H1 (cell line): ENCODE data around the gene BRIP1. TPM values are rescaled to one million over a fixed set of nuclear protein-coding genes. Genes with fewer than 3 reads are reported as not detected.
A peak's percentile ranks its signal among the peaks of the same experiment; 100 is the strongest.

Experiments
- CTCF ChIA-PET: fragments of 300-600 bp; sonication (Branson Sonifier 250); formaldehyde crosslinking; loops from one replicate; lab custom pipeline; 2021; ENCODE audit not compliant: partially characterized antibody; lab: Charles Lee
- POLR2A ChIA-PET: fragments of 300-600 bp; sonication (Branson Sonifier 250); formaldehyde crosslinking; loops from one replicate; lab custom pipeline; 2021; ENCODE audit warnings: inconsistent platforms; ENCODE audit not compliant: partially characterized antibody; lab: Charles Lee
- DNase-seq, 2 experiments: peaks; one replicate each; pipeline versions ENCODE4 v3.0.0 to v3.0.0-alpha.2; 2010 to 2022; ENCODE audit warnings: low spot score in 2 of 2, low read depth in 1 of 2, mixed read lengths in 1 of 2
- FAIRE-seq: peaks from 2 replicates; lab custom pipeline; 2011; peaks lifted over from hg19 to GRCh38; lab: Jason Lieb, UNC
- H2AFZ ChIP-seq: 2 replicates; pipeline ENCODE4 v1.8.1; 2012; ENCODE audit warnings: low read length, inconsistent platforms
- H2AK5ac ChIP-seq: 2 replicates; pipeline ENCODE4 v1.6.1; 2013; ENCODE audit warnings: low read depth, low read length
- H2BK120ac ChIP-seq: replicated peaks from 2 replicates; pipeline ENCODE3; 2013; ENCODE audit warnings: low read depth, low read length, inconsistent platforms
- H2BK12ac ChIP-seq: 2 replicates; pipeline ENCODE4 v1.6.1; 2013; ENCODE audit warnings: low read depth, low read length
- H2BK15ac ChIP-seq: 2 replicates; pipeline ENCODE4 v1.6.1; 2013; ENCODE audit warnings: low read length
- H2BK20ac ChIP-seq: 2 replicates; pipeline ENCODE4 v1.6.1; 2013; ENCODE audit warnings: low read length
- H2BK5ac ChIP-seq: 2 replicates; pipeline ENCODE4 v1.6.1; 2013; ENCODE audit warnings: low read depth, low read length
- H3K14ac ChIP-seq: 2 replicates; pipeline ENCODE4 v1.6.1; 2013; ENCODE audit warnings: inconsistent platforms; ENCODE audit not compliant: insufficient read length
- H3K18ac ChIP-seq: 2 replicates; pipeline ENCODE4 v1.6.1; 2013; ENCODE audit warnings: low read length; ENCODE audit errors: extremely low read depth
- H3K23ac ChIP-seq: 2 replicates; pipeline ENCODE4 v1.6.1; 2013; ENCODE audit warnings: inconsistent platforms; ENCODE audit not compliant: insufficient read length
- H3K23me2 ChIP-seq: 2 replicates; pipeline ENCODE4 v1.6.1; 2013; ENCODE audit warnings: low read depth, low read length
- H3K27ac ChIP-seq: 2 replicates; pipeline ENCODE4 v1.6.1; 2011; ENCODE audit warnings: low read depth, low read length, inconsistent platforms
- H3K27me3 ChIP-seq, 4 experiments: replicated peaks in 1 of 4; 1 replicate in 1 of 4; 2 replicates in 3 of 4; pipeline versions ENCODE4 v1.6.1 to v1.8.1; 2011 to 2013; ENCODE audit warnings: low read length in 3 of 4, mild to moderate bottlenecking in 3 of 4, inconsistent platforms in 2 of 4, mixed read lengths in 2 of 4, moderate library complexity in 1 of 4; ENCODE audit not compliant: control insufficient read depth in 3 of 4, insufficient read depth in 3 of 4; ENCODE audit errors: extremely low read depth in 1 of 4
- H3K36me3 ChIP-seq, 4 experiments: 2 replicates each; pipeline versions ENCODE4 v1.6.1 to v1.8.1; 2011 to 2013; ENCODE audit warnings: mild to moderate bottlenecking in 4 of 4, low read length in 3 of 4, moderate library complexity in 2 of 4, control low read depth in 1 of 4, inconsistent platforms in 1 of 4; ENCODE audit not compliant: insufficient read depth in 4 of 4, control insufficient read depth in 2 of 4
- H3K4ac ChIP-seq: replicated peaks from 2 replicates; pipeline ENCODE3; 2013; ENCODE audit warnings: low read length, low read depth, mixed read lengths, inconsistent platforms; ENCODE audit not compliant: insufficient read length
- H3K4me1 ChIP-seq, 4 experiments: replicated peaks in 1 of 4; 1 replicate in 1 of 4; 2 replicates in 3 of 4; pipeline versions ENCODE4 v1.6.1 to v1.8.1; 2011 to 2013; ENCODE audit warnings: low read length in 3 of 4, inconsistent platforms in 2 of 4, mixed read lengths in 1 of 4; ENCODE audit not compliant: insufficient read depth in 4 of 4, control insufficient read depth in 3 of 4
- H3K4me2 ChIP-seq, 2 experiments: 2 replicates each; pipeline versions ENCODE4 v1.6.1 to v1.8.1; 2011 to 2013; ENCODE audit warnings: low read depth in 2 of 2, low read length in 2 of 2, control low read depth in 1 of 2, inconsistent platforms in 1 of 2, mild to moderate bottlenecking in 1 of 2; ENCODE audit not compliant: insufficient read depth in 1 of 2
- H3K4me3 ChIP-seq, 4 experiments: fragments of 200-600, 300-600 bp in 1 of 4; sonication (generic), shearing (Covaris generic), sonication (Bioruptor Twin) in 1 of 4; 2 replicates each; pipeline versions ENCODE4 v1.5.1 to v1.8.1; 2011 to 2016; ENCODE audit warnings: low read length in 4 of 4, low read depth in 3 of 4, control low read depth in 2 of 4, inconsistent platforms in 2 of 4, mild to moderate bottlenecking in 2 of 4, mixed read lengths in 1 of 4, moderate library complexity in 1 of 4; ENCODE audit not compliant: insufficient read depth in 2 of 4; ENCODE audit errors: extremely low read depth in 1 of 4
- H3K56ac ChIP-seq: replicated peaks from 2 replicates; pipeline ENCODE3; 2013; ENCODE audit warnings: low read depth, mild to moderate bottlenecking, mixed read lengths, low read length, inconsistent platforms; ENCODE audit not compliant: insufficient read length
- H3K79me1 ChIP-seq: 2 replicates; pipeline ENCODE4 v1.6.1; 2013; ENCODE audit warnings: low read depth, low read length, control low read depth
- H3K79me2 ChIP-seq, 2 experiments: 2 replicates each; pipeline versions ENCODE4 v1.6.1 to v1.8.1; 2012 to 2013; ENCODE audit warnings: low read length in 2 of 2, mild to moderate bottlenecking in 2 of 2, inconsistent platforms in 1 of 2; ENCODE audit not compliant: insufficient read depth in 2 of 2, control insufficient read depth in 1 of 2
- H3K9ac ChIP-seq, 4 experiments: replicated peaks in 1 of 4; 1 replicate in 1 of 4; 2 replicates in 3 of 4; pipeline versions ENCODE4 v1.6.1 to v1.8.1; 2011 to 2013; ENCODE audit warnings: low read depth in 3 of 4, low read length in 3 of 4, control low read depth in 2 of 4, mild to moderate bottlenecking in 2 of 4, moderate library complexity in 2 of 4, inconsistent platforms in 1 of 4; ENCODE audit errors: extremely low read depth in 1 of 4
- H3K9me3 ChIP-seq, 2 experiments: 2 replicates each; pipeline versions ENCODE4 v1.6.1 to v1.8.1; 2012 to 2013; ENCODE audit warnings: mild to moderate bottlenecking in 2 of 2, moderate library complexity in 2 of 2, control low read depth in 1 of 2, inconsistent platforms in 1 of 2, low read depth in 1 of 2, low read length in 1 of 2, mixed read lengths in 1 of 2; ENCODE audit not compliant: insufficient read depth in 2 of 2
- H4K20me1 ChIP-seq, 2 experiments: replicated peaks in 1 of 2; 2 replicates each; pipeline versions ENCODE3 to v1.8.1; 2011 to 2013; ENCODE audit warnings: inconsistent platforms in 2 of 2, low read length in 2 of 2, mild to moderate bottlenecking in 1 of 2; ENCODE audit not compliant: insufficient read depth in 2 of 2, control insufficient read depth in 1 of 2
- H4K5ac ChIP-seq: 2 replicates; pipeline ENCODE4 v1.6.1; 2013; ENCODE audit warnings: low read length, low read depth, mixed read lengths, inconsistent platforms; ENCODE audit not compliant: insufficient read length
- H4K8ac ChIP-seq: 2 replicates; pipeline ENCODE4 v1.8.0; 2013; ENCODE audit warnings: mild to moderate bottlenecking, moderate library complexity, low read length, inconsistent platforms; ENCODE audit not compliant: insufficient read depth; ENCODE audit errors: extremely low read depth
- H4K91ac ChIP-seq: replicated peaks from 2 replicates; pipeline ENCODE3; 2013; ENCODE audit warnings: low read length, mixed read lengths, inconsistent platforms; ENCODE audit not compliant: insufficient read length
- EZH2 ChIP-seq: fragments of 200-600 bp; sonication (generic); IDR thresholded peaks from 2 replicates; pipeline ENCODE4 v1.7.1; 2012; ENCODE audit warnings: low read depth, mild to moderate bottlenecking, moderate library complexity, low read length, inconsistent platforms; ENCODE audit not compliant: severe bottlenecking
- KDM1A ChIP-seq: fragments of 200-600, 300-600 bp; sonication (generic); IDR thresholded peaks from 2 replicates; pipeline ENCODE4 v1.7.1; 2016; ENCODE audit warnings: mild to moderate bottlenecking, low read length, borderline replicate concordance
- WGBS, 2 experiments: shearing (Covaris generic) in 1 of 2; methylation state at CpG; one replicate each; pipeline versions ENCODE4 v1.1.6 to v1.1.7; 2013 to 2015; ENCODE audit warnings: low lambda C conversion rate in 2 of 2, mixed read lengths in 2 of 2, inconsistent platforms in 1 of 2, low coverage in 1 of 2, missing lambda C conversion rate in 1 of 2; ENCODE audit not compliant: insufficient replicate concordance in 2 of 2, insufficient coverage in 1 of 2, insufficient read length in 1 of 2; ENCODE audit errors: extremely low coverage in 1 of 2, missing lambda C conversion rate in 1 of 2; 5-methylcytosine and 5-hydroxymethylcytosine counted together
- polyA plus RNA-seq, 7 experiments: library from polyadenylated mRNA; depleted of rRNA in 3 of 7; stranded (reverse) in 5 of 7; unstranded in 2 of 7; fragments of >200 nt in 5 of 7; fragments of 200-250 nt in 2 of 7; gene quantifications; 1 replicate in 5 of 7; 2 replicates in 1 of 7; 4 replicates in 1 of 7; pipeline versions ENCODE4 v1.2.1 to v1.2.3, GENCODE V29; 2011 to 2013; ENCODE audit warnings: missing spikeins in 2 of 7, mixed read lengths in 2 of 7
- total RNA-seq: library from RNA; stranded (reverse); fragmentation: NEBNext Ultra II Directional; extraction: Animal tissue kit (Norgen Biotek cat#: 25700); gene quantifications from 2 replicates; pipeline ENCODE4 v1.2.1, GENCODE V29; 2021

BRIP1 gene
- total and polyA plus RNA-seq, 2 of the 8 experiments (the other 6 are each of a cell fraction or from before 2014, with no cell fraction given), result 5.8 to 19.2 TPM

- no peak overlapping the region for H2BK15ac ChIP-seq
- H2BK20ac ChIP-seq, result no peak overlapping the region
- no peaks in the 10 kb centered on the region for H3K23me2 ChIP-seq
- POLR2A ChIA-PET, result no interaction called here
- no peak overlapping the region for H3K14ac ChIP-seq
- no peak overlapping the region for H2AK5ac ChIP-seq
- no peak overlapping the region for H3K27ac ChIP-seq
- FAIRE-seq (no peak), DNase-seq (no peak)
- no peak overlapping the region for H2BK5ac ChIP-seq
- H4K8ac ChIP-seq, result no peak overlapping the region
- peaks cover 0 to 20% (median 7%) of the 10 kb centered on the region in 4 experiments; a peak in 2 of 8 replicates for H3K36me3 ChIP-seq
- H3K4ac ChIP-seq, result no peak overlapping the region
- no peak overlapping the region for H3K4me3 ChIP-seq
- no peak overlapping the region for H4K91ac ChIP-seq
- H4K5ac ChIP-seq, result no peak overlapping the region
- CTCF ChIA-PET, result no interaction called here
- no peak overlapping the region for H2BK12ac ChIP-seq
- H3K18ac ChIP-seq, result no peak overlapping the region
- no peaks in the 10 kb centered on the region for H3K4me1 ChIP-seq
- 0 out of 4 replicates have a peak, but pooled peaks cover 0 to 10% of the 10 kb centered on the region in 2 experiments for H3K9me3 ChIP-seq
- H3K23ac ChIP-seq, result no peak overlapping the region
- no peak overlapping the region for H3K56ac ChIP-seq
- TF ChIP-seq EZH2 (no peak), KDM1A (0 out of 2 replicates have a peak, but pooled peaks have one; percentile 14)
- H3K79me2 ChIP-seq, result no peaks in the 10 kb centered on the region
- no peak overlapping the region for H2AFZ ChIP-seq
- 90% methylated on average over 2 of the region's 2 CpGs; no CpG with 5 or more reads in 1 of the 2 experiments for WGBS, 2 experiments
- H2BK120ac ChIP-seq, result no peak overlapping the region
- H3K27me3 ChIP-seq, result no peaks in the 10 kb centered on the region
- H3K79me1 ChIP-seq, result no peaks in the 10 kb centered on the region
- no peak overlapping the region for H3K4me2 ChIP-seq
- H3K9ac ChIP-seq, result no peak overlapping the region
- no peaks in the 10 kb centered on the region for H4K20me1 ChIP-seq
Observed at GRCh38 chr17:61770752-61771533, 92.4 kb downstream of the BRIP1 start.
